ENCODE results near the gene OTX2.

OTX2 gene

DNA sequence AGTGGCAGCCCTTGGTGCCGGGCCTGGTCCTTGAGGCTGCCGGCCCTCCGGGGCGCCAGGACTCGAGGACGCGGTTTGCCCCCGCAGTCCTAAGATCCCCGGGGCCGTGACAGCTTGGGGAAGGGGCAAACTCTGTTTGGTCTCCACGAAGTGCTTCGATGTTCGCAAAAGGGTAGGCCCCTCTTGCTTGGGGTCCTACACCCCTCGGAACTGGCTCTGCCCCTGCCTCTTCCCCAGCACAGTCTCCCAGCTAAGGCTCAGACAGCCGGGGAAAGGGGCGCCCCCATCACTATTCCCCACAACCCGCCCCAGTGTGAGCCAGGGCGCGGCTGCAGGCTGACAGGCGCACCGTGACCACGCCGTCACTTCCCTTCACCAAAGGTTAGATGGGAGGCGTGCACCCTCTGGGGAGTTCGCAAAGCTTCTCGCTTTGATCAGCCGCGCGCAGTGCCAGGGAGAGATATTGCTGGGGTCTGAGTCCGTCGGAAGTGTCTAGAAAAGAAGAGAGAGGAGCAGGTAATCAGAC, 7.2 kb upstream of the OTX2 start:
- H3K4me3 ChIP-seq (ENCODE audit: low read depth, low read length) = no peak overlapping the region
- TF ChIP-seq, protein P1, sequence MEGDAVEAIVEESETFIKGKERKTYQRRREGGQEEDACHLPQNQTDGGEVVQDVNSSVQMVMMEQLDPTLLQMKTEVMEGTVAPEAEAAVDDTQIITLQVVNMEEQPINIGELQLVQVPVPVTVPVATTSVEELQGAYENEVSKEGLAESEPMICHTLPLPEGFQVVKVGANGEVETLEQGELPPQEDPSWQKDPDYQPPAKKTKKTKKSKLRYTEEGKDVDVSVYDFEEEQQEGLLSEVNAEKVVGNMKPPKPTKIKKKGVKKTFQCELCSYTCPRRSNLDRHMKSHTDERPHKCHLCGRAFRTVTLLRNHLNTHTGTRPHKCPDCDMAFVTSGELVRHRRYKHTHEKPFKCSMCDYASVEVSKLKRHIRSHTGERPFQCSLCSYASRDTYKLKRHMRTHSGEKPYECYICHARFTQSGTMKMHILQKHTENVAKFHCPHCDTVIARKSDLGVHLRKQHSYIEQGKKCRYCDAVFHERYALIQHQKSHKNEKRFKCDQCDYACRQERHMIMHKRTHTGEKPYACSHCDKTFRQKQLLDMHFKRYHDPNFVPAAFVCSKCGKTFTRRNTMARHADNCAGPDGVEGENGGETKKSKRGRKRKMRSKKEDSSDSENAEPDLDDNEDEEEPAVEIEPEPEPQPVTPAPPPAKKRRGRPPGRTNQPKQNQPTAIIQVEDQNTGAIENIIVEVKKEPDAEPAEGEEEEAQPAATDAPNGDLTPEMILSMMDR (IDR thresholded peaks at IDR 0.05; ENCODE audit: low read depth, low read length) = no peak

DNA sequence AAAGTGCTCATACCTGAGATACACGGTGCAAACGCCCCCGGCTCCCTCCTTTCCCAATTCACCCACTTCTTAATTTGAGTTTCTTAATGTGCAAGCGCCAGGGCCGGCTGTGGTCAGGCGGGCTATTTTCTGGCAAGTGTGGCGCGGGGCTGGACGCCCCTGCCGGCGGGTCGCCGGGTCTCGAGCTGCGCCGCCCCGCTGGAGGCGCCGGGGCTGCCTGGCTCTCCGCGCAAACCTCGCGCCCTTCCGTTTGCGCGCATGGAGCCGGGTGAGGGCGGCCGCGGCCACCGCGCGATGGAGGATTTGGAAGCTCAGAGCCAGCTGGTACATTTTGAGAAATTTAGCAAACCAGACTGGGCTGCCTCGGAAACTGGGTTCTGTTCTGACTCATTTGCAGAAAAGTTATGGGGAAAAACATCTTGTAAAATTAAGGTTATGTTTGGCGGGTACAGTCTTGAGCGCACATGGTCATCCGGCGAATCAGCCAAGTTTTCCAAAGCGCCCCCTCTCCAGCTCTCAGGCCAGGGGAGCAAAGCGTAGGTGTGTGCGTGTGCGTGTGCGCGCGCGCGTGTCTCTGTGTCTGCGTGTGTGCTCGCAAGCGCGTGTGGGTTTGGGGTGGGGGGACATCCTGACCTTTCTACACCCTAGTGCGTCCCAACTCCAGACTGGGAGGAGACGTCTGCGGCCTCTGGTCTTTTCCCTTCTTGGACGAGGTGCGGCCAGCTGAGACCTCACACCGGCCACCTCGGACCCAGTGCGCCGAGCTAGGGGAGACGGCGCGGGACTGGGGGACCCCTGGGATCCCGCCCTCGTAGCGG, 6.5 kb upstream of the OTX2 start:
- TF ChIP-seq, protein P1 (IDR thresholded peaks at IDR 0.05; ENCODE audit: low read depth, low read length) = no peak
- H3K4me3 ChIP-seq (ENCODE audit: low read depth, low read length) = no peak overlapping the region

- TF ChIP-seq, protein P1 (IDR thresholded peaks at IDR 0.05; ENCODE audit: low read depth, low read length) = no peak
- no peak overlapping the region for H3K4me3 ChIP-seq (ENCODE audit: low read depth, low read length)
These were observed 5.5 kb upstream of the OTX2 start for GRCh38 chr14:56815745-56816144.

GRCh38 chr14:56814969-56815700, 4.9 kb upstream of the OTX2 start:
- H3K4me3 ChIP-seq (ENCODE audit: low read depth, low read length) = no peak overlapping the region
- TF ChIP-seq, protein P1 (IDR thresholded peaks at IDR 0.05; ENCODE audit: low read depth, low read length) = no peak

DNA sequence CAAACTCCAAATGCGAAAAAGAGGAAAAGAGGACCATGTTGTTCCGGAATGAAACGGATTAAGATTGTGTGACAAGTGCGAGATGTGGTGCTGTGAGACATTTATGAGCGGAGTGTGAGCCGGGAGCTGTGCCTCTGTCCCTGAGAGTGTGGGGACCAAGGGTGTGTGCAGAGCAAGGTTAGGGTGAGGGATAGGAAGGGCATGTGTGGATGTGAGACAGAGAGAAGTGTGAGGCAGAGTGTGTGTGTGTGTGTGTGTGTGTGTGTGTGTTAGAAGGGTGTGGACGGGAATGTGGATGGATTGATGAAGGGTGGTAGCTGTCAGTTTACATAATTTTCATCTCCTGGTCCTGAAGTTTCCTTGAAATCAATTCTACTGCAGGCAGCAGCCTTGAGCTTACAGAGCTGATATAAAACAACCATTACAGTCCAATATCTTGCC, 4.3 kb upstream of the OTX2 start:
- H3K4me3 ChIP-seq (ENCODE audit: low read depth, low read length) = no peak overlapping the region
- TF ChIP-seq, protein P1 (IDR thresholded peaks at IDR 0.05; ENCODE audit: low read depth, low read length) = no peak

DNA sequence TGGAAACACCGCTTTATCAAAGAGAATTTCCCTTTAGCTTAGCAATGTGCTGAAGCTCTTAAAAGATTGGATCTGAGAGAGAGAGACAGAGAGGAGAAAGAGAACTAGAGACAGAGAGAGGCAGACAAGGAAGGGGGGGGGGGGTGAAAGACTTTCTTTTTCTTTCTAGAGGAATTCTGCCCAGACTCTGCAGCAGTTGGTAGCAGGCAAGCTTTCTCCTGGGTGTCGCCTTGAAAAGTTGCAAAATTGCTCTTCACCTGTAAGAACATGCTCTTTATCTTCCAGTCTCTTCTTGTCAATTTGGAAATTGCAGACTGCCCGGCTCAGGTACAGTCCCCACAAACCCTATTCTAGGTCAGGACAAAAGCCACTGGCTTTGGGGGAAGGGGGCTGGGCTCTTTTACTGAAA, 2.9 kb upstream of the OTX2 start:
- TF ChIP-seq, protein P1 (IDR thresholded peaks at IDR 0.05; ENCODE audit: low read depth, low read length) = no peak
- H3K4me3 ChIP-seq (ENCODE audit: low read depth, low read length) = no peak overlapping the region
